NCI-H82 treated with DMSO at 0.1 percent for 48 hours (cell line): Measurements from ENCODE around the gene IRF8.
"Not testable (repeated sequence)": the region's sequence is repeated elsewhere in the genome, so short reads cannot be mapped to it uniquely, and the experiment has no call there.

Experiments used
- DNase-seq: peaks from one replicate; lab custom pipeline; 2025; ENCODE audit not compliant: unreplicated experiment; lab: John Stamatoyannopoulos, UW

The IRF8 gene

DNA sequence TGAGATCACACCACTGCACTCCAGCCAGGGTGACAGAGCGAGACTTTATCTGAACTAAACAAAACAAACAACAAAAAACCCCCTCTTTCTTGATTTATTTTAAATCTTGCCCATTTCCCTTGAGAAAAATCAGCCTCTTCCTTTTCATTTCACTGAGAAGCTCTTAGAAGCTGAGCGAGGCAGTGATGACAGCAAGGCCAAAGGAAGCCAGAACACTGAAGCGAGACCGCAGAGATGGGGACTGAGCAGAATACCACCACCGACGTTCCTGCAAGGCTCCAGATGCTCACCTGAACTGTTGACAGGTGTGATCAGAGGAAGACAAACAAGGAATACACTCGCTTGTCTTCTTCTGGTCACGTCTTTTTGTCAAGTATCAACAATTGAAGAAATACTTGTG is 30.5 kb upstream of the IRF8 start:
- DNase-seq, result no peak

DNA sequence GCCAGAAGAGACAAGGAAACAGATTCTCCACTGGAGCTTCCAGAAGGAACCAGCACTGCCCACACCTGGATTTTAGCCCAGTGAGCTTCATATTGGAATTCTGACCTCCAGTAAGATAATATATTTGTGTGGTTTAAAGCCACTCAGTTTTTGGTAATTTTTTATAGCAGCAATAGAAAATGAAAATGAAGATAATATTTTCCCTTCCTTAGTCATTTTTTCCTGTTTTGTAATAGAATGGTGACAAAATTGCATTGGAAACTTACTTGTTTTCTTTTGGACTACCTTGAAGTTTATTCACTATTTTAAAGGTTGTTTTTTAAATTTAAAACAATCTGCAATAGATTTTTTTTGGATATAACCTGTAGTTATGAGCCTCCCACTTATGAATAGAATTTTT is 29.8 kb upstream of the IRF8 start:
- DNase-seq, result no peak

DNA sequence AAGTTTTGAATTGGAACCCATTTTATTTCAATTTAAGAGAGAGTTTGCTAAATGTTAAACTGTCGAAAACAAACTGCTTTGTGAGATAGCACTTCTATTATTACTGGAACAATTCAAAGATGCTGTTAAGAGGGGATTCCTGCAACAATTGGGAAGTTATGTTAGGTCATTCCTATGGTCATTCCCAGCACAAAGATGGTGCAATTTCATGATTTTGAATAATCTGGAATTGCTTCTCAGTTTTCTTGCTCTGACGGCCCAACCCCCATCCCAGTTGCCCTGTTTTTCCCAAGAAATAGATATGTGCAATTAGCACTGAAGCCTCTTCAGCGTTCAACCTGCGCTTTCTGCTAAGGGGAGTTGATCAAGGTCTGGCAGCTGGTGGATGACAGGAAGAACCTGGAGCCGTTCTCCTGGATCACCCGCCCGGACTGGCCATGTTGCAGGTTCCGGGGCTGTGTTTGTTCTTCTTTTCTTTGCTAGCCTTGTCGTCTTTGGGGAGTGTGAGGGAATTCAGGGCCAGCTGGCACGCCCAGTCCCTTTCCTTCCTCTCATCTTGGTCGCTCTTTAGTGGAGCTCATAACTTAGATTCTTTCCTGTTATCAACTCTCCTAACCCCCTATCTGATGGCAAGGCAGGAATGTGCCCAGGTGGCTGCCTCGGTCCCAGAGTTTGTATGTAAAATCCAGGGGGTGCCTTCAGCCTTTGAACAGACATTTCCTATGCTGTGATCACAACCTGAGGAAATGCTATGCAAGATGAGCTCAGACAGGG is 29.0 kb upstream of the IRF8 start:
- no peak for DNase-seq

DNA sequence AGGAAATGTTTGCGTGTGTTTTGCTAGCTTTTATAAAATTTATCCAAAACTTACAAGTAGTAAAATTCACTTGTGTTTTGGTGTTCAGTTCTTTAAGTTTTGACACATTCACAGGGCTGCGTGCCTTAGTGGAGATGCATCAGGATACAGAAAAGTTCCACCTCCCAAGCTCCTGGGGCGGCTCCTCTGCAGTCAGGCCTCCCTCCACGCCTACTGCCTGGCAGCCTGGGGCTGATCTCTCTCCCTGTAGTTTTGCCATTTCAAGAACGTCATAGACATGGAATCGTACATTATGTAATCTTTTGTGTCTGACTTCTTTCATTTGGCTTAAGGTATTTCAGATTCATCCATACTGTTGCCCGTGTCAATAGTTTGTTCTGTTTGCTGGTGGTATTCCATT is 27.2 kb upstream of the IRF8 start:
- DNase-seq, result no peak

DNA sequence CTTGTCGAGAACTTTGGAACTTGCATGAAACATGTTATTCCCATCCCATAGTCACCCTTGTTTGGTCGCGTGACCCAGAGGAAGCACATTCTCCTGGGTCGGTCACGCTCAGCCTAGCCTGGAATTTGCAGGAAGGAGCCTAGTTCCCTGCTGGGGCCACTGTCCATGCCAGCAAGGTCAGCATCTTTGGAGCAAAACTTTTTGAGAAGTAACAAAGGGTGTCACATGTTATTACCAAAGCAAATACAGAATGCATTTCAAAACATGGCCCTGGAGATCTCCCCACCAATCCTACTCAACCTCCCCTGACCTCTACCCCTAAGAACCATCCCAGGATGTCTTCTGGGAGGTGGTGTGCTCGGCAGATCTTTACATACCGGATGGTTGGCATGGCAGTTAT is 26.2 kb upstream of the IRF8 start:
- DNase-seq, result no peak

DNA sequence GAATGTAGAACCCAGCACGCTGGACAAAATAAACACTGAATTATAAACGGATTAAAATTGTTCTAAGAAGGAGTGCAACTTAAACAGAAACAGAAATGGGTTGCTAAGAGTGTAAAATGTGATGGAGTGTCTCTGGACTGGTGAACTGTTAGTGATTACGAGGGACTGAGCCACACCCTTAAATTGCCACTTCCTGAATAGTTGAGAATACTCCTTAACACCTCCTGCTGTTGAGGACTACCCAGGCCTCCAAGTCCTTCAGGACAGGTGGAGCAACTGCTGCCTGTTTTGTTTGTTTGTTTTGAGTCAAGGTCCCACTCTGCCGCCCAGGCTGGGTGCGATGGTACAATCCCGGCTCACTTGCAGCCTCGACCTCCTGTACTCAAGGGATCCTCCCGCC is 25.8 kb upstream of the IRF8 start:
- DNase-seq, result no peak

DNA sequence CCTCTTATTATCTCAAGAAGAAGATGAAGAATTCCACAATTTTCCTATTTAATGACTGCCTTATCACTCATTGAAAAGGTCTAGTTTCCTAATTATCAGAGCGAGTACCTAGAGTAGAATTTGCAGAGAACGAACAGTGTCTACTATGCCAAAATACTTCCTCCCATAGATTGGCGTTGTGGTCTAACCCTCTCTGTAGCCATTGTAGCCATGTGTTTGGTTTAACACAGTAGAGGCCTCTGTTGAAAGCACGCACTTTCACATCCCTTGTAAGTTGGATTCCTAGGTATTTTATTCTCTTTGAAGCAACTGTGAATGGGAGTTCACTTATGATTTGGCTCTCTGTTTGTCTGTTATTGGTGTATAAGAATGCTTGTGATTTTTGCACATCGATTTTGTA is 24.9 kb upstream of the IRF8 start:
- DNase-seq, result not testable (repeated sequence)

DNA sequence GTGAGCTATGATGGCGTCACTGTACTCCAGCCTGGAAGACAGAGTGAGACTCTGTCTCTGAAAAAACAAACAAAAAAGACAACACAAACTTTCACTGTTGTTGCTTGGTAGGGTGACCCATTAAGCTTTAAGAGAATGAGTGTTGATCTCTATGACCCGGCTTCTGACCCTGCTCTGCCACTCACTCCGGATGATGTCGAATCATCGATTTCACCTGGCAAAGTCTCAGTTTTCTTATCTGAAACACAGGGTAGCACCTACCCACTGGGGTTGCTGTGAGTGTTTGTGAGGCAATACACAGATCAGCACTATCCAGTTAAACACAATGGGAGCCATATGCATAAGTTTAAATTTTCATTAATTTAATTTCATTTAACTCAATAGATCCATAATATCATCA is 20.6 kb upstream of the IRF8 start:
- DNase-seq, result no peak

DNA sequence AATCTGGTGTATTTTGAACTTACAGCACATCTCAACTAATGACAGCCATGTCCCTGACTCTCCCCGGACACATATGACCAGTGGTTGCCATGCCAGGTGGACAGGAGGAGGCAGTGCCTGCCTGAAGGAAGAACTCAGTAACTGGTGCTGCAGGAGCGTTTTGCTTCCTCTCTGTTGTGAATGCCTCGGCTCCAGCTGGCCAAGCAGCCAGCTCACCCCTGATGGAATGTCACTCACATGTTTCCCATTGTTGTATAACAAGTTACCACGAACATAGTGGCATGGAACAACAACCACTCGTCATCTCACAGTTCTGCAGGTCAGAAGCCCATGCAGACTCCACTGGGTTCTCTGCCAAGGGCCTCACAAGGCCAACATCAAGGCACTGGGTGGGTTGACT is 20.1 kb upstream of the IRF8 start:
- DNase-seq, result no peak

DNA sequence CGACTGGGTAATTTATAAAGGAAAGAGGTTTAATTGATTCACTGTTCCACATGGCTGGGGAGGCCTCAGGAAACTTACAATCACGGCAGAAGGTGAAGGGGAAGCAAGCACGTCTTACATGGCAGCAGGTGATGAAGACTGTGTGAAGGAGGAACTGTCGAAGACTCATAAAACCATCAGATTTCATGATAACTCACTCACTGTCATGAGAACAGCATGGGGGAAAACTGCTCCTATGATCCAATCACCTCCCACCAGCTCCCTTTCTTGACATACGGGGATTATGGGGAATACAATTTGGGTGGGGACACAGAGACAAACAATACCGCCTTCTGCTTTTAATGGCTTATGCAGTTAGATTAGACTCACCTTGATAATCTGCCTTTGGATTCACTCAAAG is 19.4 kb upstream of the IRF8 start:
- DNase-seq, result no peak

DNA sequence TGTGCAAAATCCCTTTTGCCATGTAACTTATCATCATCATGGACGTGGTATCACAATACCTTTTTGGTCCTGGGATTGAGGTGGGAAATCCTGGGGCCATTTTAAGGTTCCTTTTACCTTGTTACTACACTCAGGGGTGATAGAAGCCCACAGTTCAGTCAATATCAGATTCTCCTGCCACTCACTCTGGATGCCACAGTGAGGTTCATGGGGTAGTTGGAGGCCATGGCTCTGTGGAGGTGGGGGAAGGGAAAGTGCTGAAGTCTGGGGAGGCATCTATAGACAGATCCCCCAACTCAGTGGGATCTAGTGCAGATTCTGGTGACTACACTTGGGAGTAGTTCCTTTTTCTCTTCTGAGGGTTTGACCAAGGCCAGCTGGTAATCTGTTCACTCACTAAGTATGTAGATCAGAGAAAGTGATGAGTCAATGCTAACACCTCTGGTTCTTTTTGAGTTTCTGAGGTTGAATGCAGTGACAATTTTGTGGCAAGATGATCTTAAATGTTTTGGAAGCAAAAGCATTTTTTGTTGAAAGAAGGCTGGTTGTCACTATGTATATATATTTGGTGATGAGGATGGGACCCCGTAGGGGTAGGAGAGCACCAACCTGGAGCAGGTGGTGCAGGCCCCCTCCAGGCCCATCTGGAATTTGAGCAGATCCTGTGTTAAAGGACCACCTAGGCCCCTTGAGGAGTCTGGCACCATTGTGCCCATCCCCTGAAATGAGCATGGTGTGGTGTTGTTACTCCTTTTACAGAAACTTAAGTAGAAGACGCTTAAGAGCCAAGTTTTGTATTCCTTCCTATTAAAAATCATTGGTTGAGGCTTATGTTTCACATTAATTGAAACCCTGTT is 18.8 kb upstream of the IRF8 start:
- no peak for DNase-seq

DNA sequence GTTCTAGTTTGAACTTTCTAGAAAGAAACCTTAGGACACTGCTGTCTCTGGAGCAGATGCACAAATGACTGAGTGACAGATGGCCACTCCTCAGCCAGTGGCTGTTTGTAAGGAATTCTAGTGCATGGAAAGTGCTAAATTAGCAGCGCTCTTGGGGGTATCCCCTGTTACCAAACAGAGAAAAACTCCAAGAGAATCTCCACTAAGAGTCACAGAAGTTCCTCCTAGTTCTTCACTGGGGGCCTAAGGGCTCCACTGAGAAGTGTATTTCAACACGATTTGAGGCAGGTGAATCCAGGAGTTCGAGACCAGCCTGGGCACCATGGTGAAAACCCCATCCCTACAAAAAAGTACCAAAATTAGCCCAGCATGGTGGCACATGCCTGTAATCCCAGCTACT is 18.1 kb upstream of the IRF8 start:
- DNase-seq, result no peak

DNA sequence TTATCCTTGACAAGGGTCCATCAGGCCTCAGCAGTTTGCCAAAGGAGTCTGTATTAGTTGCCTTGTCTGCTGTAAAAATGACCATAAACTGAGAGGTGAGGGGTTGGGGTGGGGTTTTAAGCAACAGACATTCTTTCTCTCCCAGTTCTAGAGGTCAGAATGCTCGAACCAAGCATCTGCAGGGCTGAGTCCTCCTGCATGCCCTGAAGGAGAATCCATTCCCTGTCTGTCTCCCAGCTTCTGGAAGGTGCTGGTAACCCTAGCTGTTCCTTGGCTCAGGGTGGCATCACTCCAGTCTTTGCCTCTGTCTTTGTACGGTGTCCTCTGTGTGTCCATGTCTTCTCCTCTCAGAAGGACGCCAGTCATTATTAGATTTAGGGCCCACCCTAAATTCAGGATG is 17.5 kb upstream of the IRF8 start:
- no peak for DNase-seq

DNA sequence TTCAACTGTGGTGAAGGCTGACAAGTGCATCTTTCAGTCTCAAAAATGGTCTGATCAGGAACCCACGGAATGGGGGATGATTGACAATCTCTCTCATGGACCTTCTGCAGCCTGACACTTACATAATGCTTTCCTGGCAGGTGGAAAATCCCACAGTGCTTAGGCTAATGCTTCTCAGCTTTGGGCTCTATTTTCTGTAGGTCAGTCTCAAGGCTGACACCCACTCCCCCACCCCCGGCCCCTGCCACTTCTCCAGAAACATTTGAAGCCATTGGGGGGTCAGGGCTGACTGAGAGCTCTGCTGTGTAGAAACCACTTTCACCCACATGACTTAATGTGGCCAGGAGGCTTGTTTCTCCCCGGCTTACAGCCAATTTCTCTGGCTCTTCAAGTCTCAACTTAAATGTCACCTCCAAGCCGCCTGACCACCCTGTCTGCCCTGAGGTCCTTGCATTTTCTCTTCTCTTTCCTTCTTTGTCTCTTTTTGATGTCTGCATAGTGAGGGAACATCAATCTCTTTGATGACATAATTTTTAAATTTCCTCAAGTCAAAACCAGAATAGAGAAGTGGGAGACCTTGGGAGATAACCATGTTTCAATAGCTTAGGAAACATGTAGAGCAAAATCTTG is 16.7 kb upstream of the IRF8 start:
- DNase-seq, result no peak

DNA sequence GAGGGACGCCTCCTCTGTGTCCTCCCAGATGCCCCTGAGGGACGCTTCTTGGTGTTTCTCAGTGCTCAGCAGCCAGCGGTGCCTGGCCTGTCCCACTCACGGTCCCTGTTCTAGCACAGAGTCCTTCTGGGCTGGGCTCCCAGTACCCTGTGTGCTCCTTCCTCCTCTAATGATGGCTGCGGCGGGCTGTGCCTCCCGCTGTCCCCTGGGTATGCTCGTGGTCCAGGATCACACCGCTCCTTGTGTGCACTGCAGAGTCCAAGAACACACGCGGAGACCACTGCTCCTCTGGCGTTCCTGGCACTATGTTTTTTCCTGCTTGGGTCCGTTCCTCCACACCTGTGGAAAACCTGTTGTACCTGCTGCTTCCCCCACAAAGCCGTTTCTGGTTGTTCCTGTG is 15.1 kb upstream of the IRF8 start:
- DNase-seq, result no peak

DNA sequence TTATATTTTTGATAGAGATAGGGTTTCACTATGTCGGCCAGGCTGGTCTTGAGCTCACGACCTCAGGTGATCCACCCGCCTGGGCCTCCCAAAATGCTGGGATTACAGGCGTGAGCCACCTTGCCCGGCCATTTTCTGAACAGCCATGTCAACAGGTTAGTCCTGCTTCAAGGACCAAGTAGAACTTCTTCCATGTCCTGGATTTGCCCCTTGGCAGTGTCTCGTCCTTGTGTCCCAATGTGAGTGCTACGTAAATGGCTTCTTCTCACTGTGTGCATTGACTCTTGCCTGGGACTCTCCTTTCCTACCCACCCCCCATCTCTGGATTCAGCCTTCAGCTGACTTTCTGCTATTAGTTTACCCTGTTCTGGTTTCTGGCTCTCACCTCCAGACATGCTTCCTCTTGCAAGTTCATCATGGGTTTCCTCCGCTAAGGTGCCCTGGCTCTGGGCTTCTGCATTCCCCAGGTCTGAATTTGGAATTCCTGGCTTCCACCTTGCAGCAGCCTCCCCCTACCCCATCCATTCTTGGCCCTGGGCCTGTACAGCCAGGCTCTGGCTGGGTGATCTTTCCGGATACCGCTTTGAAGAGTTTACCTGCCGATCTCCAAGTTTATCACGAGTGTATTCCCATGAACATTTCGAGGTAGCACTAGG is 14.0 kb upstream of the IRF8 start:
- no peak for DNase-seq

DNA sequence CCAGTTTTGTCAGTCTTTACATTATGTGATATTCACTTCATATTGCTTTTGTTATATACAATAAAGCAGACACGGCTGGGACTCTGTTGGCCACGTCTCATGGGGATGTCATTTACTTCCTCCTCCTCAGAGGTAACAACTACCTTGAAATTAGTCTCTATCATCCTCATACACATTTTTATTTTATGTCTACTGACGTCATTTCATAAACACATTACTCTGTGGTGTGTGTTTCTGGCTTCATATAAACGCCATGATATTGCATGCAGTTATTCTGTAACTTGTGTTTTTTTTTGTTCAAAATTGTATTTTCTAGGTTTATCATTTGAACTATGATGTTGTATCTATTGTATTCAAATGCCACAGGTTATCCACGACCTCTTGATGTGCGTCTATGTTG is 13.4 kb upstream of the IRF8 start:
- DNase-seq, result no peak

DNA sequence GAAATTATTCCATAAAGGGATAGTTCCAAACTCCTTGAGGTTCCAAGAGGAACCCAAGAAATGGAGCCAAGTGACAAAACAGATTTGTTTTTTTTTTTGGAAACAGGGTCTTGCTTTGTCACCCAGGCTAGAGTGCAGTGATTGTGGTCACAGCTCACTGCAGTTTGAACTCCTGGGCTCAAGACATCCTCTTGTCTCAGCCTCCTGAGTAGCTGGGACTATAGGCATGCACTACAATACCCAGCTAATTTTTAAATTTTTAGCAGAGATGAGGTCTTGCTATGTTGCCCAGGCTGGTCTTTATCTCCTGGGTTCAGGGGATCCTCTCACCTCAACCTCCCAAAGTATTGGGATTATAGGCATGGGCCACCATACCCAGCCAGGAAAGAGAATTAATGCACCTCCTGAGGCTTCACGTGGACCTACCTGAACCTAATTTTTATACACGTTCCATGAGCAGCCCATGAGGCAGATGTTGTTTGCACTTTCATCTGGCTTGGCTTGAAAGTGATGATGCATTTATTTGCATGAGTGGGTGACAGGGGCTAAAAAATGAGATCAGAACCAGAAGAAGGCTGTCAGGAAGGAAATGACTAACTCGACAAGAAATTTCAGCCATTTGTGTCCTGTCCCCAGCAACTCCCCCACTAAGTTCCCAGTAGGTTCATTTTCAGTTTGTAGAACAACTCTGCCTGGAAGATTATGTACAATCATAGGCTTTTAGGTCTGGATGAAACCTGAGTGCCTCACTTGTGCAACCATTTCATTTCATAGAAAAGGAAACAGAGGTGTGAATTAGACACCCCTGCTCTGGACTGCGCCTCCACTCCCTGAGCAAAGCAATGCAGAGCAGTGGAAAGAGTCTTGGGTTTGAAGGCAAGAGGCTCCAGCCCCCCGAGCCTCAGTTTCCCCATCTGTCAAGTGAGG is 10.3 kb upstream of the IRF8 start:
- DNase-seq, result no peak

DNA sequence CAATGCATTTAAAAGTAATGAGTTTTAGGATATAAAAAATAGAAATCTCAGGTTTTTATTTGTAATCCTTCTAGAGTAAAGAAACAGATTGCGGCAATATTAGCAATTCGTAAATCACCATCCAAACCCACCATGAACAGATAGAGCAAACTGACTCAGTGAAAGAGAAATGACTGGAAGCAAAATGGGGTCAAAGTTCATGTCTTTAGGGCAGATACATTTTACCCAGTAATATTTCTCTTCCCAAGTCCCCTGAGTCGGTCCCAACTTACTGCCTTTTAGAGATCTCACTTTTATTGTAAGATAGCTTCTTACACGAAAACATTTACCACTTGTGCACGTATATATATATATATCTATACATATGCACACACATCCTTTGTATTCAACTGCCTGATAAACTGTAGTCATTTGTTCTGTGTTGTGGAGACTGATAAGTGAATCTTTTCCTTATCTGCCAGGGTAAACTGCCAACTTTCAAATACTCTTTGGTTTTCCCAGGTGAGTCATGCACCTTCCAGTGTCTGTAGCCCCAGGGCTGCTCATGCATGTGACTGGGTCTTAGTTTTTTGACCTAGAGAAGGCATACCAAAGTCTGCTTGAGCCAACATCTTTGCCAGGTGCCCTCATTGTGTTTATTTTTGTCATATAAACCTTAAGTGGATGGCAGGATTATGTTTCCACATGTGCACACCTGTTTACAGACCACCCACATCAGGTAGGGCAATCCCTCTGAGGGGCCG is 7.8 kb upstream of the IRF8 start:
- DNase-seq, result no peak

DNA sequence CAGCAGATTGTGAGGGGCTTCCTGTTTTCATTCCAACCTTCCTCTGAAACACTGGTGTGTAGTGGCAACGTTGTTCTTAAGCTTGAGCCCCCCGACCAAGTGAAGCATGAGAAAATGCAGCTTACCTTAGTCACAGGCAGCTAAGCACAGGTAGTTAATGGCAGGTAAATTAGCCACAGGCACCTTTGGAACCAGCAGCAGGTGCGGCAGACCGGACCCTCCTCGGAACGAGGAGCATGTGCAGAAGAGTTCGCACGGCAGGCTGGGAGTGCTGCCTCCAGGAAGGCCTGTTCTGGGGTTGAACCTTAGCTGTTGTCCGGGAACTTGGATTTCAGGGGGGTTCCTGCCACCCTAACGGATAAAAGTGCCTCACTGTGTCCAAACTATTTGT is 7.2 kb upstream of the IRF8 start:
- no peak for DNase-seq
